ENCODE results near the gene LAMP1.
"Not testable (repeated sequence)": the region's sequence is repeated elsewhere in the genome, so short reads cannot be mapped to it uniquely, and the experiment has no call there.

Gene LAMP1

DNA sequence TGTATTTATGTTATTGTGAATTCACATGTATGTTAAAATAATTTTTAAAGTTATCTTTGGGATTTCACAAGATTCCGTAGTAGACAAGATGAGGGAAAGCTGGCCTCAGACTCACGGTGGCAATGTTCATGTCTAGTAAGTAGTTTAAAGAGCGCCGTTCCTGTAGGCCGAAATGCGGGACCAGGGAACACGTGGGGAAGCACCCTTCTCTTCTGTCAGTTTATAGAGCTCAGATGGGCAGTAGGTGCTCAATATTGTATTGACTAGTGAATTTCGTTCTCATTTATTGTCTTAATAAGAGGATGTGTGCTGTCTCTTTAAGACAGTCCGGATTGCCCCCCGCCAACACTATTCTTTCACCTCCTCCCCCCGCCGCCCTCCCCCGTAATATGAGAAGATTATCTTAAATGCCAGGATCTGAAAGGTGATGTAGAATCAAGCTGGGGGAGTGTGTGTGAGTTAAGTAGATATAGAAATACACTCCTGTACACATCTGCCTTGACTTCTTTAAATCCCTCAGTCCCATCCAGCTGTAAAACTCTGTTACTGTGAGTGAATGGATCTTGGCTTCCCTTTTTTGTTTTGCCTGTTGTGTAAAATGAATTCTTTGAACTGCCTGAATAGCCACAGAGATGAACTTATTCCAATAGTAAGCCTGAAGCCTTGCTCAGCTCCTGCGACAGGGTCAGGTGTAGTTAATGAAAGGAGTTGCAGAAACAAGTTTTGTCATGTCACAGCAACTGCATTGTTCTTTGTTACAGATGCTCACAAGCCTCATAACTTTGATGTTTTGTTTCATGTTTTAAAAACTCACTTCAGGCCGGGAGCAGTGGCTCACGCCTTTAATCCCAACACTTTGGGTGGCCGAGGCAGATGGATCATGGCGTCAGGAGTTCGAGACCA lies 1.3 kb downstream of the LAMP1 start:
- no peak for DNase-seq

DNA sequence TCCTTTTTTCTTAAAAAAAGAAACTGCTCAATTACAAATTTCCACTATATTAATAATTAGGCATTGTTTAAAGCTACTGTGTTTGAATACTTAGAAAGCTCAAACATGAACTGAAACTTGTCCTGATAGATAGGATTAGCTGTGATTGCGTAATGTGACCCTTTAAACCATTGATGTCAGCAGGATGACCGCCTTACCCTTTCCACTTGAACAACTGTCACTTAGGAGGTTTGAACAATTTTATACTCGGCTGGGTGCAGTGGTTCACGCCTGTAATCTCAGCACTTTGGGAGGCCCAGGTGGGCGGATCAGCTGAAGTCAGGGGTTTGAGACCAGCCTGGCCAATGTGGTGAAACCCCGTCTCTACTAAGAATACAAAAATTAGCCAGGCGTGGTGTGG lies 2.9 kb downstream of the LAMP1 start:
- DNase-seq = no peak

DNA sequence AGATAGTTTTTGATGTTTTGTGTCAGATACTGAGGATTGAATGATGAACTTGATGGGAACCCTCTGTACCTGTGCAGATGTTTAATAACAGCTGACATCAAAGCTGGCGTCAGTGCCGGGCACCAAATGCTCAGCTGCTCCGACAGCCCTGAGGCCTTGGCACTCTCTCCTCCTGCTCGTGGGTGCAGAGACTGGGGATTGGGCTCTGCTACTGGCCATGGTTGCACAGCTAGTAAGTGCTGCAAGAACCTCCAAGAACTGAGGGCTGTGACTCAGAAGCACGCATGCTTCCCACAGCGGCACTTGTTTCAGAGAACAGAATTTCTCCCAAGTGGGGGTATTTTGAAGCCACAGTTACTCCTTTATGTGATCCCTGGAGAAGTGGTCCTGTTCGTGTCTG lies 5.9 kb downstream of the LAMP1 start:
- DNase-seq = no peak

DNA sequence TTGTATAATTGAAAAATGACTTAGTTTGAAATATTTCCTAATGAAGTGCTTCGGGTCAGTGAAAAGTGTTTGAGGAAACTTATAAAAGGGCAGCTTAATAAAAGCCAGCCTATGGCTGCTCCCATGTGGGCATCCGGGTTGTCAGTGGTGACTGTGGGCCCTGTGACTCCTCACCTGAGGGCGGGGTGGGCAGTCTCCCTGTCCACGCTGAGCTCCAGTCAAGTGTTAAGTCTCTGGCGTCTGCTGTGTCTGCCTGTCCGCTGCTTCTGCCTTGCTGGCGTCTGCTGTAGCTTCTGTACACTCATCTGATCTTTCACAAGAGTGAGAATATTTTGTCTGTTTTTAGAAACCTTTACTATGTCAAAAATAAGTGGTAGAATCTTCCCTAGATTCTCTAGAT lies 7.1 kb downstream of the LAMP1 start:
- DNase-seq = no peak

DNA sequence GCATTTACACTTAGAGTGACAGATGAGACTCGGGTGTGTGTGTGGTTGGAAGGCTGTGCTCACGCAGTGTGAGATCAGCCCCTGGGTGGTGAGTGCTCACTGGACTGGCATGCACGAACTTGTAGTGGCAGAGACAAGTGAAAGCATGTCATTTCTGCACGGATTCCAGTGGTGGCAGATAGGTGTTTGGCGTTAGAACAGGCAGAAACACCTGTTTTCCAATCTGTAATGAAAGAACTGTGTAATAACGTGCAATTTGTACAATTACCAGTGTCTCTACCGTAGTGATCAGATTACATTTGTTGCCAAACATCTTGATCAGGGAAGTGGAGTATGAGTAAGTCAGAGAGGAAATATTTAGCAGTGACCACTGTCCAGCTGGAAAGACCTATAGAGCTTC lies 8.2 kb downstream of the LAMP1 start:
- peak; percentile 19 for DNase-seq

DNA sequence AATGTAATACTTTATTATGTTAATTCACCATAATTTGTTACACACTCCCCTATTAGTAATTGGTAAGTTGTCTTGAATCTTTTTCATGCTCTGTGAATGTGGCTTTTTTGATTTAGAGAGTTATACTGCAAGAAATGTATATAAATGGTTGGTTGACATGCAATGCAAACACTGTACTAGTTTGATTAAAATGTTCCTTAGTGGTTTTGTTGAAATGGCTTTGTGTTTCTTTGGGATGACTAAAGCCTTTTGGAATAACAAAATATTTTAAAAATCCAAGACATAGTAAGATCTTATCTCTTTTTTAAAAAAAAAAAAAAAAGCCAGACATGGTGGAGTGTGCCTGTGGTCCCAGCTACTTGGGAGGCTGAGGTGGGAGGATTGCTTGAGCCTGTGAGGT lies 10.5 kb downstream of the LAMP1 start:
- no peak for DNase-seq

DNA sequence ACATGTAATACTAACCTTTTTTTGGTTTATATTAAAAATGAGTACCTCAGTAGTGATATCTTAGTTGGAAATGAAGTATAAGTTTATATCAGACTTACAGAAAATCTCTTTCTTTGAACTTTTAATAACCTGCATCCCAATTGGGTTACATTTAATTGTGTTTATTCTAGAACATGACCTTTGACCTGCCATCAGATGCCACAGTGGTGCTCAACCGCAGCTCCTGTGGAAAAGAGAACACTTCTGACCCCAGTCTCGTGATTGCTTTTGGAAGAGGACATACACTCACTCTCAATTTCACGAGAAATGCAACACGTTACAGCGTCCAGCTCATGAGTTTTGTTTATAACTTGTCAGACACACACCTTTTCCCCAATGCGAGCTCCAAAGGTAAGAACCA lies 12.4 kb downstream of the LAMP1 start:
- no peak for DNase-seq

DNA sequence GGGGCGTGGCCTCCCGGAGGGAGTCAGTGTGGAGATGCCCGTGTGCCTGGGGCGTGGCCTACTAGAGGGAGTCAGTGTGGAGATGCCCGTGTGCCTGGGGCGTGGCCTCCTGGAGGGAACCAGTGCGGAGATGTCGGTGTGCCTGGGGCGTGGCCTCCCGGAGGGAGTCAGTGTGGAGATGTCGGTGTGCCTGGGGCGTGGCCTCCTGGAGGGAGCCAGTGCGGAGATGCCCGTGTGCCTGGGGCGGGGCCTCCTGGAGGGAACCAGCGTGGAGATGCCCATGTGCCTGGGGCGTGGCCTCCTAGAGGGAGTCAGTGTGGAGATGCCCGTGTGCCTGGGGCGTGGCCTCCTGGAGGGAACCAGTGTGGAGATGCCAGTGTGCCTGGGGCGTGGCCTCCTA lies 17.1 kb downstream of the LAMP1 start:
- not testable (repeated sequence) for DNase-seq

DNA sequence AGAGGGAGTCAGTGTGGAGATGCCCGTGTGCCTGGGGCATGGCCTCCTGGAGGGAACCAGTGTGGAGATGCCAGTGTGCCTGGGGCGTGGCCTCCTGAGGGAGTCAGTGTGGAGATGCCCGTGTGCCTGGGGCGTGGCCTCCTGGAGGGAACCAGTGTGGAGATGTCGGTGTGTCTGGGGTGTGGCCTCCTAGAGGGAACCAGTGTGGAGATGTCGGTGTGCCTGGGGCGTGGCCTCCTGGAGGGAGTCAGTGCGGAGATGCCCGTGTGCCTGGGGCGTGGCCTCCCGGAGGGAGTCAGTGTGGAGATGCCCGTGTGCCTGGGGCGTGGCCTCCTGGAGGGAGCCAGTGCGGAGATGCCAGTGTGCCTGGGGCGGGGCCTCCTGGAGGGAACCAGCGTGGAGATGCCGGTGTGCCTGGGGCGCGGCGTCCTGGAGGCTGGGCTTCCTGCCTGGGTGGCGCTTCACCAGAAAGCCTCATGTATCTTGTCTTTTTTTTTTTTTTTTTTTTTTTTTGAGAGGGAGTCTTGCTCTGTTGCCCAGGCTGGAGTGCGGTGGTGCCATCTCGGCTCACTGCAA lies 17.9 kb downstream of the LAMP1 start:
- DNase-seq = not testable (repeated sequence)

DNA sequence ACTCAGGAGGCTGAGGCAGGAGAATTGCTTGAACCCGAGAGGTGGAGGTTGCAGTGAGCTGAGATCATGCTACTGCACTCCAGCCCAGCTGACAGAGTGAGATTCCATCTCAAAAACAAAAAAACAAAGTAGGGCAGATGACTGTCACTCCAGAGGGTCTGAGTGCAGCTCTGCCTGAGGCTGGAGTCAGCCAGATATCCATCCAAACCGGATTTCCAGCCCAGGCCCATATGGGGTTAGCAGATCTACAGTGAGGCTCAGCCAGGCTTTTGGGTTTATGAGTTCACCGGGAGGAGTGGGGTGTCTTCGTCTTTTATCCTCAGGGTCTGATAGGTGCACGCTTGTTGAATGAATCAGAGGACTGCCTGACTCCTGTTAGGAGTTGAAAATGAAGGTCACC lies 19.0 kb downstream of the LAMP1 start:
- DNase-seq = no peak

DNA sequence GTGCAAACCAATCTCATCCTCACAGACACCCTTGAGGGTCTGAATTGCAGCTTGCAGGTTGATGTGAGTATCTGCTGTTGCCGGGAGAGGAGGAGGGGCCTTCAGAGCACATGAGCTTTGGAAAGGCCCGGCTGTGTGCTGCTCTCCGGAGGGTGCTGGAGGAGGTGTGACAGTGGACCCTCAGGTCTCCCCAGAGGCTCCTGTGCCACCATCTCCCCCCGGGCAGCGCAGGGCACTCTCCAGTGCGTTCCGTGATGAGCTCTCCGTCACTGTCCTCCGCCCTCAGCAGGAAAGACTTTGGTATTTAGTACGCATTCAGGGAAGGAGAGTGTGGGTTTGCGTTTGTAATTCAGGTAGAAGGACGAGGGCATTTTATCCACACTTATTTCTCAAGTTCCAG lies 20.0 kb downstream of the LAMP1 start:
- no peak for DNase-seq

DNA sequence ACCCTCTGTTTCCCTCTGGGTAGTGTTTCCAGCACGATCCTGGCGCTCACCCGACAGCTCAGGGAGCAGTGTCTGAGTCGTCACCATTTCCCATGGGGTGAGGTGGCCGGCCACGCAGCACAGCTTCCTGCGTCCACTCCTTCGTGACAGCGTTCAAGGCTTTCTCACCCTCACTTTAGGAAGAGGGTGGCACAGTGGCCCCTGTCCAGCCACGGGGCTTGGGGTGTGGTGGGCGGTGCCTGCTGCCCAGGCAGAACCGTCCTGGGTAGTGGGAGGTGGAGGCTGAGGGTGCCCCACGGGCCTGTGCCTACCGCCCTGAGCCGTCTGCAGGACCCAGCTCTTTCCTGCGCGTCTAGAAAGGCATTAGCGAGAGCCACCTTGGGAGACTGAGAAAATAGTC lies 21.9 kb downstream of the LAMP1 start:
- no peak for DNase-seq

DNA sequence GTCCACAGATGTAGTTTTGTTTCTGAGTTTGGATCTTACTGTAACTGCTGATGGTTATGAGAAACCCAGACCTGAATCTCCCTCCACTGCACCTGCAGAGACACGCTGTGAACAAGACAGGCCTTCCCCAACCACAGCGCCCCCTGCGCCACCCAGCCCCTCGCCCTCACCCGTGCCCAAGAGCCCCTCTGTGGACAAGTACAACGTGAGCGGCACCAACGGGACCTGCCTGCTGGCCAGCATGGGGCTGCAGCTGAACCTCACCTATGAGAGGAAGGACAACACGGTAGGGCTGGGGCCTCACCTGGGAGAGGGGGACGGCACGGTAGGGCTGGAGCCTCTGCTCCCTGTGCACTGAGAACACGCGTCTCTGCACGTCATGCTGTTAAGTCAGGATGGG lies 22.3 kb downstream of the LAMP1 start:
- DNase-seq = no peak

DNA sequence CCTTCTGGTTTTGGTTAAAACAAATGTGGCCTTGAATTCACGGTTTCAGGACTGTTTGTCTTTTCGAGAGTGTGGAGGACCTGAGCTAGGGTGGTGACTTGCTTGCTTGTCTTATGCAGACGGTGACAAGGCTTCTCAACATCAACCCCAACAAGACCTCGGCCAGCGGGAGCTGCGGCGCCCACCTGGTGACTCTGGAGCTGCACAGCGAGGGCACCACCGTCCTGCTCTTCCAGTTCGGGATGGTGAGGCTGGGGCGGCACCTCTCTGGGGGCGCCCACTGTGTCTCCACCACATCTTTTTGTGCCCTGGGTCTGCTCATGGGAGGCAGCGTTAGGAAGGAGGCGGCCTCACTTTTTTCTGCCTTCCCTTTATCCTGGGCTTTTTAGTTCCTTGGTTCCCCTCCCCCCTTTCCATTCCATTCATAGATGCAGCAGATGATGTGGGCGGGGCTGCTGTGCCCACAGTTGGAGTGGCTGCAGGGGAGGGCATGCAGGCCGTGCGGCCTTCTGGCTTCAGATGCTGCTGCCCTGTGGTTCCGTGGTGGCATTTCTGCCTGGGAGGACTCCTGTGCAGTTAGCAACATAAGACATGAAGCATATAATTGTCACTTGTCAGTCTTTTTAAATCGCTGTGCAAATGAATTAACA lies 23.3 kb downstream of the LAMP1 start:
- no peak for DNase-seq

DNA sequence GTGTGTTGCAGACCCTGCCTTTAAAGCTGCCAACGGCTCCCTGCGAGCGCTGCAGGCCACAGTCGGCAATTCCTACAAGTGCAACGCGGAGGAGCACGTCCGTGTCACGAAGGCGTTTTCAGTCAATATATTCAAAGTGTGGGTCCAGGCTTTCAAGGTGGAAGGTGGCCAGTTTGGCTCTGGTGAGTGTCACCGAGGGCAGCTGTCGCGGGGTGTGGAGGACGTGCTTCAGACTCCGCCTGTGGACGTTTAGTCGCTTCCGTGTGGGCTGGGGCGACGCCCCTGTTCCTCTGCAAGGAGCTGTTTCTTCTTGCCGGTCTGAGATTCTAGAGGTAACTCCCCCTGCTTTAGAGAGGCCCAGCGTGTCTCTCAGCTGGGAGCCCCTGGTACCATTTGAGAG lies 24.5 kb downstream of the LAMP1 start:
- DNase-seq = no peak

DNA sequence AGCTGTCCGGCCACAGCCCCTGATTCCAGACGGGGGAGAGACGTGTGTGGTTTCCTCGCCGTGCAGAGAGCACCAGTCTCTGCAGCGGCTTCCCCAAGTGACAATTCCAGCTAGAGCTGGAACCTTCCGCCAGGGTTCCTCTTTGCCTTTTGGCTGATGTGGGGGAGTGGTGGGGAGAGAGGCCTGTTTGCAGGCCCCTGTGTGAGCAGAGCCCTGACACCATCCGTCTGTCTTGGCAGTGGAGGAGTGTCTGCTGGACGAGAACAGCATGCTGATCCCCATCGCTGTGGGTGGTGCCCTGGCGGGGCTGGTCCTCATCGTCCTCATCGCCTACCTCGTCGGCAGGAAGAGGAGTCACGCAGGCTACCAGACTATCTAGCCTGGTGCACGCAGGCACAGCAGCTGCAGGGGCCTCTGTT lies 25.0 kb downstream of the LAMP1 start:
- DNase-seq = no peak

DNA sequence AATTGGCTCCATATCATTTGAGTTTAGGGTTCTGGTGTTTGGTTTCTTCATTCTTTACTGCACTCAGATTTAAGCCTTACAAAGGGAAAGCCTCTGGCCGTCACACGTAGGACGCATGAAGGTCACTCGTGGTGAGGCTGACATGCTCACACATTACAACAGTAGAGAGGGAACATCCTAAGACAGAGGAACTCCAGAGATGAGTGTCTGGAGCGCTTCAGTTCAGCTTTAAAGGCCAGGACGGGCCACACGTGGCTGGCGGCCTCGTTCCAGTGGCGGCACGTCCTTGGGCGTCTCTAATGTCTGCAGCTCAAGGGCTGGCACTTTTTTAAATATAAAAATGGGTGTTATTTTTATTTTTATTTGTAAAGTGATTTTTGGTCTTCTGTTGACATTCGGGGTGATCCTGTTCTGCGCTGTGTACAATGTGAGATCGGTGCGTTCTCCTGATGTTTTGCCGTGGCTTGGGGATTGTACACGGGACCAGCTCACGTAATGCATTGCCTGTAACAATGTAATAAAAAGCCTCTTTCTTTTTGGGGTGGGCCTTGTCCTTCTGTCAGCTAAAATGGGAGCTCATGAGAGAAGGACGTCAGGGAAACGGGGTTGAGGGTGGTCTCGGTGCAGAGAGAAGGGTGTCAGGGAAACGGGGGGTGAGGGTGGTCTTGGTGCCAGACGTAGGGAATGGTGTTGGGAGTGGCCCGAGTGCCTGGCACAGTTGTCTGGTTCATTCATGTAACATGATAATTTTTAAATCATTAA lies 26.0 kb downstream of the LAMP1 start:
- DNase-seq = no peak

DNA sequence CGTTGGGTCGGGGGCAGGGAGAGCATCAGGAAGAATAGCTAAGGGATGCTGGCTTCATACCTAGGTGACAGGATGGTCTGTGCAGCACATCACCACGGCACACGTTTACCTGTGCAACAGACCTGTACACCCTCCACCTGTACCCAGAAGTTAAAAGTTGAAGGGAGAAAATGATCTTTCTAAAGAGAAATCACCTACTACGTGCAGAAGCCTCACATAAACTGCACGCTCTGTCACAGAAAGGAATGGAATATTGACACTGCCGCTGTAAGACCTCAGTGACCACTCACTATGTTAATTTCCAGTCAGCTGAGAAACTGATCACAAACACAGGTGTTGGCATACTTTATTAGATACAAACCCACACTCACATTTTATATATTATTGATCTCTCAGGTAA lies 26.8 kb downstream of the LAMP1 start:
- DNase-seq = no peak

DNA sequence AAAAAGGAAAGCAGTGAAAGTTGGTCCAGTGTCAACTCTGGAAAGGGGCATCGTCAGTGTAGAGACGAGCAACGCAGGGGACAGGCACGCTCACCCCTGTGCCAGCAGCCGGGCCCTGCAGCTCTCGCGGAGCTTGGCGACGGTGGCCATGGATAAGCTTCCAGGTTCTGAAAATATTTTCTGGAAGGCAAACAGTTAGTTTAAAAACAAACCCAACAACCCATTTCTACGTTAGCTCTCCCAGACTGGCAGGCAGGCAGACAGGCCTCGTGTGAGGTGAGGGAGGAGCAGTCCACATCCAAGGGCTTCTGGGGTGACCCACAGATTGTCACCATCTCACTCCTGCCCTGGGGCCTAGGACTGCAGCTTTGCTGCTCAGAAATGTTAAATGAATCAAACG lies 27.4 kb downstream of the LAMP1 start:
- no peak for DNase-seq

DNA sequence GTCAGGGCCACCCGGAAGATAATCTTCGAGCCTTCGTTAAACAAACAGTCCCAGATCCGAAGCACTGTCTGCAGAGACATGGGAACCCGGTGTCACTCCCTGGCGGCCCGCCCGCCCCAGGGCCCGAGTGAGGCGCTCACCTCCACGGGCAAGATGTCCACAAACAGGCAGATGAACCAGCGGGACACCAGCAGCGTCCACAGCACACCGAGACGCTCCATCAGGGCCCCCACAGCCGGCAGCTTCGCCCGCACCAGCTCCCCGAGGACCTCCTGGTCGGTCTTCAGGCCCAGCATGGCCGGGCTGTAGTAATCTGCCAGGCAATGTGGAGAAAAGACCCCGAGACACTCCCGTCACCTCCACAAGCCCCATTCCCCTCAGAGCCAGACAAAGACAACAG lies 28.7 kb downstream of the LAMP1 start:
- no peak for DNase-seq

DNA sequence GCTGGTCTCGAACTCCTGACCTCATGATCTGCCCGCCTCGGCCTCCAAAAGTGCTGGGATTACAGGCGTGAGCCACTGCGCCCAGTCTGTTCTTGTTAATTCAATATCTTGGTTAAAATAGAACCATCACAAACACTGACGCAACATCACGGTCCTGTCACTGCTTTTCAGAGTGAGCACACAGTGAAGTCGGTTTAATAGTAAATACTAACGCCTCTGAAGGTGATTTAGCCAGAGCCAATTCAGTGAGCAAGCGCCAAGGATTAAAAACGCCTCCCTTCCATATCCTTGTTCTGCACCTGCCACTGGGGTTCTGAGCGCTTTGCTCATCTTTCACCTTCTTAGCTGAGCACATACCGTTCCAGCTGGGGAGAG lies 30.3 kb downstream of the LAMP1 start:
- no peak for DNase-seq

DNA sequence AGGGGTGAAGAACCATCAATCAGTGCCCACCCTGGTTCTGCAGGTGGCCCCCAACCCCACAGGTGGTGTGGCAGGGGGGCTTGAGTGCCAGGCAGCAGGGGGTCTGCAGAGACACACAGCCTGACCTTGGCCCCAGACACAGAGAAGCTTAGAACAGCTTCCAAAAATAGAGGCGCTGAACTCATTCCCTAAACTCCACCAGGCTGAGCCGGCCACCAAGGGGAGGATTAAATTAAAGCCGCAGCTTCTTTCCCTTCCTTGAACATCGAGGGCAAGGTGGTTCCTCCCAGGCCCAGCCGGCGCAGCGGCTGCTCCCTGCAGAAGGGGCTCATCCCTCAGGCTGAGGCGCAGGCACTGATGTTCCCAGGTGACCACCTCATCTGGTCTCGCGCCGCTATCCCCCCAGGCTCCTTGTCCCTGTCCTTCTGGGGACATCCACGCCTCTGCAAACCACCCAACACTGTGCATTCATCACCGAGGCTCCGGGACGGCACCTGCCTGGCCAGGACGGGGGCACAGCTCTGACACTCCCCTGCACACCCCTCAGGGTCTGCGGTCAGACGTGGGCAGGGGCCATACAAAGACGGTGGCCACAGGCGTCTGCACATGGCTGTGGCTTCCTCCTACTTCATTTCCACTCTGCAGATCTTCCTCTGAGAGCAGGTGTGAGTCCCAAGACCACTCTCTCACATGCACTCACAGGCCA lies 30.9 kb downstream of the LAMP1 start:
- DNase-seq = no peak

DNA sequence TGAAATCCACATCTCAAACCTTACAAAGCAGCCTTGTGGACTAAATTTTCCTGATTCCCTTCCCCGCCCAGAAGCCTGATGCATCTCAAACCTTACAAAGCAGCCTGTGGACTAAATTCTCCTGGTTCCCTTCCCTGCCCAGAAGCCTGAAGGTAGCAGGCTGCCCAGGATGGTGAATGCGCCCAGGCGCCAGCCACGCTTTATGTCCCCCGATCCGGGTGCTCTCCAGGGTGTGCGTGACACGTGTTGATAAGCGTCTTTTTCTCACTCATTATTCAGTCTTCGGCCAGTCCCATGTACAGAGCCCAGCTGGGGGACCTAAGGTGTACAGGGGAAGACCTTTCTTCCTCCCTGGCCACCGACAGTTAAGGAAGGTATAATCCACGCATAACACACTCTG lies 31.8 kb downstream of the LAMP1 start:
- no peak for DNase-seq
